ENCODE measurements around the gene RSPO4. TPM values are rescaled to one million over a fixed set of nuclear protein-coding genes. Genes with fewer than 3 reads are reported as not detected.

The RSPO4 gene
- total RNA-seq, 2 donors from 2014 or later: 1.8 TPM; not detected in 1

GRCh38 chr20:925516-925915 lies 76.6 kb downstream of the RSPO4 start:
- no peak for TF ChIP-seq POLR2A (IDR thresholded peaks at IDR 0.05)
- no peak for TF ChIP-seq CTCF (IDR thresholded peaks at IDR 0.05)
- no peak for TF ChIP-seq POLR2AphosphoS5 (IDR thresholded peaks at IDR 0.05)
- intact Hi-C loops (cut with DNase I): no loop called here
- 91% methylated on average over 9 of the region's 9 CpGs for WGBS
- no peak for DNase-seq (ENCODE audit: low spot score)
- H3K36me3 ChIP-seq: no peaks in the 10 kb centered on the region
- no peak overlapping the region for H3K27ac ChIP-seq
- no peak overlapping the region for H3K4me3 ChIP-seq
- no peaks in the 10 kb centered on the region for H3K27me3 ChIP-seq (replicated peaks; ENCODE audit: insufficient read depth)
- H3K4me1 ChIP-seq (replicated peaks): no peaks in the 10 kb centered on the region
- no peaks in the 10 kb centered on the region for H3K9me3 ChIP-seq

GRCh38 chr20:924639-925038 lies 77.5 kb downstream of the RSPO4 start:
- TF ChIP-seq POLR2A (IDR thresholded peaks at IDR 0.05): no peak
- no peak for TF ChIP-seq POLR2AphosphoS5 (IDR thresholded peaks at IDR 0.05)
- TF ChIP-seq CTCF (IDR thresholded peaks at IDR 0.05): no peak
- Histone ChIP-seq H3K27ac (no peak overlapping the region), H3K27me3 (replicated peaks; ENCODE audit: insufficient read depth) (no peaks in the 10 kb centered on the region), H3K4me1 (replicated peaks) (no peaks in the 10 kb centered on the region), H3K9me3 (no peaks in the 10 kb centered on the region), H3K4me3 (no peak overlapping the region), H3K36me3 (no peaks in the 10 kb centered on the region)
- intact Hi-C loops (cut with DNase I): no loop called here
- no peak for DNase-seq (ENCODE audit: low spot score)

GRCh38 chr20:922781-923180 lies 79.3 kb downstream of the RSPO4 start:
- no peak for DNase-seq (ENCODE audit: low spot score)
- Histone ChIP-seq H3K27me3 (replicated peaks; ENCODE audit: insufficient read depth) (no peaks in the 10 kb centered on the region), H3K27ac (no peak overlapping the region), H3K4me3 (no peak overlapping the region), H3K4me1 (replicated peaks) (no peaks in the 10 kb centered on the region), H3K36me3 (no peaks in the 10 kb centered on the region), H3K9me3 (no peaks in the 10 kb centered on the region)
- TF ChIP-seq CTCF (IDR thresholded peaks at IDR 0.05): no peak
- no peak for TF ChIP-seq POLR2AphosphoS5 (IDR thresholded peaks at IDR 0.05)
- TF ChIP-seq POLR2A (IDR thresholded peaks at IDR 0.05): no peak
- intact Hi-C loops (cut with DNase I): no loop called here
- WGBS: 53% methylated on average over 4 of the region's 4 CpGs

- 91% methylated on average over 5 of the region's 5 CpGs for WGBS
- Histone ChIP-seq H3K4me1 (replicated peaks) (no peaks in the 10 kb centered on the region), H3K4me3 (no peak overlapping the region), H3K27me3 (replicated peaks; ENCODE audit: insufficient read depth) (no peaks in the 10 kb centered on the region), H3K27ac (no peak overlapping the region), H3K9me3 (no peaks in the 10 kb centered on the region), H3K36me3 (no peaks in the 10 kb centered on the region)
- TF ChIP-seq POLR2A (IDR thresholded peaks at IDR 0.05) (no peak), POLR2AphosphoS5 (IDR thresholded peaks at IDR 0.05) (no peak)
- intact Hi-C loops (cut with DNase I): no loop called here
- DNase-seq (ENCODE audit: low spot score): no peak
Measured at GRCh38 chr20:921068-921467, 81.0 kb downstream of the RSPO4 start.

GRCh38 chr20:920311-920710 lies 81.8 kb downstream of the RSPO4 start:
- TF ChIP-seq POLR2A (IDR thresholded peaks at IDR 0.05): no peak
- TF ChIP-seq POLR2AphosphoS5 (IDR thresholded peaks at IDR 0.05): no peak
- no peak for TF ChIP-seq CTCF (IDR thresholded peaks at IDR 0.05)
- DNase-seq (ENCODE audit: low spot score): no peak
- Histone ChIP-seq H3K4me3 (no peak overlapping the region), H3K27me3 (replicated peaks; ENCODE audit: insufficient read depth) (no peaks in the 10 kb centered on the region), H3K27ac (no peak overlapping the region), H3K9me3 (no peaks in the 10 kb centered on the region), H3K4me1 (replicated peaks) (no peaks in the 10 kb centered on the region), H3K36me3 (no peaks in the 10 kb centered on the region)
- intact Hi-C loops (cut with DNase I): no loop called here
- WGBS: 92% methylated on average over 4 of the region's 4 CpGs
